GM18498 (cell line): ENCODE measurements around the gene CGA.
A peak's percentile ranks its signal among the peaks of the same experiment; 100 is the strongest.

Experiments
- ATAC-seq: cut with Tn5 transposase; IDR thresholded peaks from one replicate; pipeline ENCODE4 v1.9.1; 2021; ENCODE audit warnings: mild to moderate bottlenecking, moderate library complexity; ENCODE audit not compliant: unreplicated experiment

Gene CGA

DNA sequence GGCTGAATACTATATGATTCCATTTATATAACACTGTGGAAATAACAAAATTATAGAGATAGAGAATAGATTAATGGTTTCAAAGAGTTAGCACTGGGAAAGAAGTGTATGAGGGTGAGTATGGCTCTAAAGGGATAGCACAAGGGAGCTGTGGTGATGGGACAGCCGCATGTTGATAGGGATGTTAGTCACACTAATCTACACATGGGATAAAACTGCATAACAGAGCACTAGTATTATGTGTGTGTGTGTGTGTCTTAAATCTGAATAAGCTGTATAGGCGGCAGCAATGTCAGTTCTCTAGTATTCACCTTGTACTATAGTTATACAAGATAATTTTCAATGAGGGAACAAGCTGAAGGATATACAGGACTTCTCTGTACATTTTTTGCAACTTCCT lies 5.8 kb downstream of the CGA start:
- ATAC-seq, result no peak

DNA sequence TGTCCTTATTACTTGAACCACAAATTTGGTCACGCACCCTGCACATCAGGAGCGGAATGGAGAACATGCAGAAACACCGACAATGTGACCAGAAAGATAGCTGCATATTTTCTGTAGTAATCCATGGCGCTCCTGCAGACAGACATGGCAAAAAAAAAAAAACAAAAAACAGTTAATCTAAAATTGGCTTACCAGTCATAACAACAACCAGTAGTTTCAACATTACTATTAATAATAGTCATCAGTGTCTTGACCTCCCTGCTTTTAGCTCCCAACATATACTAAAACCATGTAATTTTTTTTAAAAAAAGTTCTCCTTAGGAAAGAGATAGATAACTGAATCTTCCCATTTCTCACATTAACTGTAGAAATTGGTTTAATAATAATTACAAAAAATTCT lies 6.8 kb downstream of the CGA start:
- no peak for ATAC-seq

DNA sequence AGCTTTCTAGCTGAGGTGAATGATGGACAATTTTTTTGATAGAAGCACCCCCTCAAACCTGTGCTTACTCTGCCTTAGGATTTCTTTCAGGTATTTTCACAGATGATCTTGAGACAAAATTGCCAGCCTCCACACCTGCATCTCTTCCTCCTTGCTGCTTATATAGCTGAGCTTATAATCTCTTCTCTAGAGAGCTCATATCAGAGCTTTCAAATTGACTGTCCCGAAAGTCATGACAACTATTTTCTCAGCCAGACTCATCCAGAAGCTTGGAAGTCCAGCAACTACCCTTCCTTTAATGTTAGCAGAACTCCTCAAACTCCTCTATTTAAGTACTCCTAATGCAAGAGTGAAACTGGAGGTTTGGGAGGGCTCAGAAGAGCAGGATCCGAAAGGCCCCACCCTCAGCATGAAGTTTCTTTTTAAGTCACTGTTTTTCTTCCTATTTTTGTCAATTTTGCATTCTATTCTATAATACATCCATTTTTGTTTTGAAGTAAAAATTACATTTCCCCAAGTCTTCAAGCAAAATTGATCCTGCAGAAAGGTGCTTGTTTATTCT lies 12.7 kb downstream of the CGA start:
- ATAC-seq, result no peak

DNA sequence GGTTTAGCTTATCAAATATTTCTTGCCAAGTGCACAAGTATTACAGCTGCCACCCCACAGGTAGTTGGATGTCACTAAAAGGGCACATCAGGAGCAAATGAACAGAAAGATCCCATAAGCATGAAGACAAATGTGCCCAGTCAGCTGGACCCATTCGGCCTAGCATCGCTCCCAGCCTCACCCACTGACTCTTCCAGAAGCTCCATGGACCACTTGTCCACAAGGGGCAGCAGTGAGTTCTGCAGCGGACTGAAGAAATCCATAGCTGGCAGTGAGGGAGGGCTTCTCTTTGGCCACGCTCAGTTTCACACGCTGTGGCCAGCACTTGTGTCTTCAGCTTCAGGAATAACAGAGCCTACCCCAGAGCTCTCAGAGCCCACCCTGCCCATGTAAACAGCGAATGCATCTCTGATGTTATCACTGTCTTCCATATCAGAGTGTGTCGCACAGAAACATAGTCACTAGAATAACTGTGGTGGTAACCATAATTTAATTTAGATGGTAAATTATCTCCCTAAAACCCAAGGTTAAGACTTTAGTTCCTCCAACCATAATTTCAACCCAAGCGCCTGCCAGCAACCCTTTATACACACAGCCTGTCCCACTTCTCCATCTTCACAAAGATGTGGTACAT lies 15.8 kb downstream of the CGA start:
- ATAC-seq, result peak; percentile 78

DNA sequence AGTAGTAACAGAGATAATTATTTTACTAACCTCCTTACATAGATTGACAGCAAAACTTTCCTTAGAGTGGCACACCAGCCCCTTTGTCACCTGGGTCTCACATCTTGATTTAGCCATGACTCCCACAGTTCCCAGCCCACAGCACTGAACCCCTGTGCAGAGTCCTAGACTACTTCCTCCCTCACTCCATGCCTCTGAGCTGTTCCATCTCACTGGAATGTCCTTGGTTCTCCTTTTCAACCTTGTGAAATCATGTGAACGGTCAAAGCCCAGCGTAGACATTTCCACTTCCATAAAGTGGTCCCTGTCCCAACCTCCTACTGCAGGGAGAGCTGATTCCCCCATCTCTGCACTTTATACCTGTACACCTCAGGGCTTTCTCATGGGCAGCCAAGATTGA lies 19.7 kb downstream of the CGA start:
- ATAC-seq, result no peak

DNA sequence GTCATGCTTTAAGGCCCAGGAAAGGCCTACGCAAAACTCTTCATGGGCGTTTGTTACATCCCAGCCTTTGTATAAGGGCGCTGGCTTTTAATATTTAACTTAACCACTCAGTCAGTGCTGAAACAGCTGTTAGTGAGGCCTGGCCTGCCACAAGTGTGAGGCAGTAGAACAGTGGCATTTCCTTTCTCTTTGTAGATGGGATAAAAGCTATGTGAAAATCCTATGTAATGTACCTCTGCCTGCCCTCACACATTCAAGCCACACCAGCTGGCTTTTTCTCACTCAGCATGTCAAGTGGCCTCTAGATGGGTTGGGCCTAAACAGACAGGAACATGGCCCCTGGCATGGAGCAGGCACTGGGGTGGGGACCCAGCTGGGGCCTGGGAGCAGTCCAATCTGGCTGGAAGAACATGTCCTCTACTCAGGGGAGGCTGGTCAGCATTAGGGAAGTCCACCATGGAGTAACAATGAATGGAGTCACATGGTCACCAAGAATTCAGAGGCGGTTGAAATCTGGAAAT lies 20.7 kb downstream of the CGA start:
- no peak for ATAC-seq

DNA sequence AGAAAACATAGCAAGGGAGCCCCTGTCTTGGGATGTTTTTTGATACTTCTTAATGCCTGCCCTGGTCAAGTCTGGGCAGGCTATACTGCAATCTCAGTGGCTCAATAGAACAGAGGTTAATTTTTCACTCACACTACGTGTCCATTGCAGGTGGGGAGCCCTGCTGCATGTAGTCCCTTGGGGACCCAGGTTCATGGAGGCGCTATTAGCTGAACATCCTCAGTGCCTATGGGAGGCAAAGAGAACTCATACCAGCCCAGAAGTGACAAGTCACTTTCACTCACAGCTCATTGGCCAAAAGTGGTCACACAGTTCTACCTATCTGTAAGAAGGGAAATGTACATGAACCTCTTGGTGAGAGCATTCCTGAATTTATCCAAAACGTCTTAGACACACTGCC lies 23.2 kb downstream of the CGA start:
- ATAC-seq, result no peak

DNA sequence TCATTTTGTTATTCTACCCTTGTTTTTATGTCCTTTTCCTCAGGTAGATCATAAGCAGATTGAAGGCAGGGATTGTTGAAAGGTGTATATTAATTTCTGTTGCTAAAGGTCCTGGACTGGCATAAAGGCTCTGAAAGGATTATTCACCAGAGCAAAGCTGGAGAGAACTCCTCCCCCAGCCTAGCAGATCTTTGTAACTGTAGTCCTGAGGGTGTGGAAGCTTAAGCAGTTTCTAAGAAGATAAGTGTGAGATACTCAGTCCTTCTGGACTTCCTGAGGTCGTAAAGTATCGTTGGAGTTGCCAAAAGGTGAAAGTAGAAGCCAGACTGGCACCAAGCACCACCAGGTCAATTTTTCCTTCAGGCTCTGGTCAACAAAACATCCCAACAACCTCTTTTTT lies 24.2 kb downstream of the CGA start:
- no peak for ATAC-seq

DNA sequence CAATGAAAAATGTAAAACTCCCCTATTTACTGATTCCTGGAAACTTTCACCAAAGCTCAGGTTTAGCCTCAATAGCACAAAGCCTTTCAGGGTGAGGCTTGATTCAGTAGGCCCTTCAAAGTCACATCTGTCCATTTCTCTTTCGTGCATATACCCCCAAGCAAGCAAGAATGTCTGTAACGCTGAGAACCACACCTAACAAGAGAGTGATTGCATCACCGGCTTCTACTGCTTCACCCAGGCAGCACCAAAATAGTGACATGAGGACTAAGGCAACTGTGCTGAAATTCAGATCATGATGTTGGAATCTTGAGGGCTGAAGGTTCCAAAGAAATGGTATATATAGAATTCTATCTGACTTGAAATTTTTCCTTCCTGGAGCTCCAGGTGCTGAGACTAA lies 26.1 kb downstream of the CGA start:
- ATAC-seq, result no peak

DNA sequence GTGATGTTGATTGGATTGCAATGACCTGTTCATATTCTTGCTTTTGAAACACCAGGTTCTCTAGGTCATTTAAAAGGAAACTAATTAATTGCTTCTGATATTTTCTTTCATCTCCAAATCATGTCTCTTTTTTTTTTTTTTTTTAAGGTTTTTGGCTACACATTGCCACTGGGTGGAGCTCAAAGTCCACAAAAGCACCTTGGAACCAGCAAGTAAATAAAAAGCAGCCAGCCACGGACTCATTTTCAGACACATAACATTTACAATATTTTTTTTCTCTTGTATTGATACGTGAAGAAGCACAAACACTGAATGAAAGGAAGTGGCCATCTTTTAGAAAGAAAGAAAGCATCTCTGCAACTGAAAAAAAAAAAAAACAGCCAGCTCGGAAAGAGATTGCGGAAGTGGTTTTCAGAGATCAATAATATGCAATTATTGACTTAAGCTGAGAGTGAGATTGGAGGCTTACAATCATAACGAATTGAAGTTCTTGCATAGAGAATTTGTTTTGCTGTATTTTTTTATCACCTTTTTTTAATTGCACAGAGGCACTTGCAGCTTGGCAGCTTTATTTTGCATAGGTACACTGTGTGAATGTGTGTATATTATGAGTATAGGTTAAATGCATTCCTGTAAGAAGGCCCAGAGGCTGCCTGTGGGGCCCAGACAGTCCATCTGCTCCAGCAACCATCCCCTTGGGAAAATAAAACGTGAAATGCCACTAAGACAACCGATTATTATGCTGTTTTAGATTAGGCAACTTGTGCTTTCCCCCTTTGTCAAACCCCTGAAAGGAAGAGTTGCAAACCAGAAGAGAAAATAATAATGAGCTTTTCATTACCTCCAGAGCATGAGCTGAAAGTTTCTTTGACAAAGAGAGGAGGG lies 28.2 kb downstream of the CGA start:
- no peak for ATAC-seq

DNA sequence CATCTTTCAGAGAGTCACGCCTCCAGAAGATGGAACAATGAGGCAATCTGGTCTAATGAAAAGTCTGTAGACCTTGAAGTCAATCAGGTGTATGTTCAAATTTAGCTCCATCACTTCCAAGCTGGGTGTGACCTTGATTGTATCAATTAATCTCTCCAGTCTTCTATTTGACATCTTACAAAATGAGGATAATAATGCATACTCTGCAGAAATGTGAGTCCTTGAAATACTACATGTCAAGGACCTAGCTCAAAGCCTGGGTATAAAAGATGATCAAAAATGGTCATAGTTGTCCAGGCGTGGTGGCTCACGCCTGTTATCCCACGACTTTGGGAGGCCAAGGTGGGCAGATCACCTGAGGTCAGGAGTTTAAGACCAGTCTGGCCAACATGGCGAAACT lies 29.8 kb downstream of the CGA start:
- ATAC-seq, result no peak

DNA sequence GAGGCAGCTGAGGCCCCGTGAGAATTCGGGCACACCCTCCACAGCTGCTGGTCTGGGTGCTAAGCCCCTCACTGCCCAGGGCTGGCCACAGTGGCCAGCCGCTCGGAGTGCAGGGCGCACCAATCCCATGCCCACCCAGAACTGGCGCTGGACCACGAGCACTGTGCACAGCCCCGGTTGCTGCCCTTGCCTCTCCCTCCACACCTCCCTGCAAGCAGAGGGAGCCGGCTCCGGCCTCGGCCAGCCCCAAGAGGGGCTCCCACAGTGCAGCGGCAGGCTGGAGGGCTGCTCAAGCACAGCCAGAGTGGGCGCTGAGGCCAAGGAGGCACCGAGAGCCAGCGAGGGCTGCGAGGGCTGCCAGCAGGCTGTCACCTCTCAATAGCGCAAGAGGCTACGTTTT lies 35.0 kb downstream of the CGA start:
- ATAC-seq, result no peak

DNA sequence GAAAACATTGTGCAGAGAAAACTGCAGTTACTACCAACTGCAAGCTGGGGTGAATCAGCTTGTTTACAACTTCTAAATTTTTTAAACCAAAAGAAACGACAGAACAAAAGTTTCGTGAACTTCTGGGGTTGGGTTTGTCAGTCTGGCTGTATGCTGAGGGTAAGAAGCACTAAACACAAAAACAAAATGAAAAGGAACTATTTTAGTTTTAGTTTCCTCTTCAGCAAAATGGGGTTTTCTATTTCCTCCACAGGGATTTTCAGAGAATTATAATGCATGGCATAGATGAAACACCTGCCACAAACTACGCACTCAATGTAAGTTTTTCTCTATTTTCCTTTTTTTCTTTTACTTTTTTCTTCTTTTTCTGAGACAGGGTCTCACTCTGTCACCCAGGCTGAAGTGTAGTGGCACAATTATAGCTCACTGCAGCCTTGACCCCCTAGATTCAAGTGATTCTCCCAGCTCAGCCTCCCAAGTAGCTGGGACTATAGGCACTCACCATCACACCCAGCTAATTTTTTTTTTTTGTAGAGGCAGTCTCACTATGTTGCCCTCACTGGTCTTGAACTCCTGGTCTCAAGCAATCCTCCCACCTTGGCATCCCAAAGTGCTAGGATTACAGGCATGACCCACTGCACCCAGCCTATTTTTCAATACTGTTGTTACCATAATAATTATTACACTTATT lies 40.6 kb downstream of the CGA start:
- ATAC-seq, result peak; percentile 51

DNA sequence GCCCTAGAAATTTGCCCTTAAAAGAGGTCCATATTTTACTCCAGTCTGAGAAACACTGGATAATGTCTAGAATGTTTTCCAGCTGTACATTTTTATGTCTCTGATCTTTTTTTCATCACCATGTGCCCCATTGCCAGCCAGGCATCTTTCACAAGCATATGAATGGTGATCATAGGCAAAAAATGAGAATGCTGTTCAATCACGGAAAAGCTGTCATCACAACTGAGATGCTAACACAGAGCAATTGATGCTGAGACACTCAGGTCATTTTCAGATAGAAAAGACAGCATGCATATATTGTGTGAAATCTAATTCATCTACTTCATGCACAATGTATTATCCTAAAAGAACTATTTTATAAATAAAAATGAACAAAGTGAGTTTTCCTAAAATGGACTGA lies 41.6 kb downstream of the CGA start:
- ATAC-seq, result no peak

DNA sequence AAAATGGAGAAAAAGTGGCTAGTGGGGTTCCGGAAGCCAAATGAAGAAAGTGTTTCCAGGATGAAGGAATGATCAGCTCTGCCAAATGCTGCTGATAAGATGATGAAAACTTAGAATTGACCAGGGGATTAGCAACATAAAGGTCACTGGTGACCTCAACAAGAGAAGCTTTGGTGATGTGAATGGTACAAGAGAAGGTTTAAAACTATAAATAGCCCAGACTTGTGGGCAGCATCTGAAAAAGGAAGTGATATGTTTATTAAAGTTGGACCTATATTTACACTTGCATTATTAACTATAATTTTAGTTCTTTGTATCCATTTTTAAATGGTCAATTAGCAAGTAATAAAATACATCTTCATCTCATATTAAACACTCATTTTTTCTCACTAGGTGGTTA lies 45.1 kb downstream of the CGA start:
- no peak for ATAC-seq

DNA sequence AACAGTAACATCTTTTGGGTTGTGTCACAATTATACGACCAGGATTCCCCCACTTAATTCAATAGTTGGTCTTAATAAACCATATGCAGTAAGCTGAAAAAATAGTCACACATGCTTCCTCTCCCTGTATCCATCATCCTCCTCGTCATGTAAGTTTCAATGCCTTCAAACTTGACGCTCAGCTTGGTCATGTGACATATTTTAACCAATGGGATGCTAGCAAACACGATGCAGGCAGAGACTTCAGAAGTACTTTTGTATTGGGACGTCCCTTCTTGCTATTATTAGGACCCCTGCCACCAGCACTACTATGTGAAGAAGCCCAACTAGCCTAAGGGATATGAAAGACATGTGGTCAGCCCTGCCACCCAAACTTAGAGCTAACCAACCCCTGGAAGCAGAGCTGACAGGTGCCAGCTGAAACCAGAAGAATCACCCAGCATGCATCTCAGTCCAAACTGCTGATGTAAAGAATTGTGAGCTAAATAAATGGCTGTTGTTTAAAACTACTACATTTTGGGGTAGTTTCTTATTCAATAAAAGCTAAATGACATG lies 49.3 kb downstream of the CGA start:
- ATAC-seq, result no peak

DNA sequence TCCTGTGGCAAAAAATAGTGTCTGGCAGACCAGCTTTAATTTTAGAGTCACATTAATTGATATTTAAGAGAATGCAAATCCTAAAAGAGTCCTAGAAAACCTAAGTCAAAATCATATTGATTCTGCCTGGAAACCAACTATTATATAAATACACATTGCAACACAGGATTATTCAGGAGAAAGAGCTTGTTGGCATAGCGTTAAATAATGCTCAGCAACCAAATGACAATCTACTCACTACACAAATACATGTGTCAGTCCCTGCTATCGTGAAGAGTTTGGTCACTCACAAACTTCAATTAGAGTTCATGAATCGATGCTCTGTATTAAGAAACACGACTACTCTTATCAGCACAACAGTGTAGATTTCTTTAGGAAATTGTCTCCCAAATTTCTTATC lies 54.2 kb downstream of the CGA start:
- no peak for ATAC-seq
